Esophagus muscularis mucosa (tissue), 4 donors: ENCODE results near the gene BBS1. TPM values are rescaled to one million over a fixed set of nuclear protein-coding genes. Genes with fewer than 3 reads are reported as not detected.

Experiments
- DNase-seq: peaks from one replicate; pipeline ENCODE4 v3.0.0-alpha.2; 2017; ENCODE audit errors: extremely low spot score
- H3K27ac ChIP-seq, 4 donors: fragments of 200-600 bp; sonication (generic); replicated peaks in 1 of 4; 1 replicate in 3 of 4; 2 replicates in 1 of 4; pipeline ENCODE4 v1.5.1; 2016 to 2019; ENCODE audit warnings: mild to moderate bottlenecking in 1 of 4
- H3K27me3 ChIP-seq, 4 donors: fragments of 200-600 bp; sonication (generic); one replicate each; pipeline versions ENCODE4 v1.5.1 to v1.6.0; 2016 to 2019
- H3K36me3 ChIP-seq, 4 donors: fragments of 200-600 bp; sonication (generic); one replicate each; pipeline ENCODE4 v1.5.1; 2016 to 2019
- H3K4me1 ChIP-seq, 4 donors: fragments of 200-600 bp; sonication (generic); one replicate each; pipeline ENCODE4 v1.5.1; 2016 to 2019
- H3K4me3 ChIP-seq, 4 donors: fragments of 200-600 bp; sonication (generic); 1 replicate in 2 of 4; 2 replicates in 2 of 4; pipeline ENCODE4 v1.5.1; 2016 to 2019; ENCODE audit warnings: mild to moderate bottlenecking in 4 of 4, moderate library complexity in 1 of 4
- H3K9me3 ChIP-seq, 4 donors: fragments of 200-600 bp; sonication (generic); 1 replicate in 3 of 4; 2 replicates in 1 of 4; pipeline ENCODE4 v1.5.1; 2016 to 2019
- EP300 ChIP-seq: sonication (generic); formaldehyde crosslinking; IDR thresholded peaks from one replicate; pipeline ENCODE4 v1.6.1; 2017; ENCODE audit warnings: antibody characterized with exemption
- POLR2A ChIP-seq: fragments of 450-650 bp; IDR thresholded peaks from one replicate; pipeline ENCODE4 v1.6.1; 2017; ENCODE audit warnings: antibody characterized with exemption, moderate library complexity, mild to moderate bottlenecking, low read depth
- POLR2AphosphoS5 ChIP-seq, 2 donors: sonication (generic); formaldehyde crosslinking; IDR thresholded peaks; one replicate each; pipeline ENCODE4 v1.6.1; 2017; ENCODE audit warnings: antibody characterized with exemption in 2 of 2
- WGBS: methylation state at CpG from one replicate; pipeline ENCODE4 v1.1.5; 2018; 5-methylcytosine and 5-hydroxymethylcytosine counted together
- intact Hi-C: fragments of 100-400 bp; cut with DNase I; formaldehyde crosslinking; loops from one replicate; pipeline ENCODE4 v1.15.1; 2023
- total RNA-seq, 4 donors: library from RNA; depleted of rRNA; stranded (reverse); fragments of >200 nt; gene quantifications; one replicate each; pipeline versions ENCODE4 v1.1.0 to v1.2.1, GENCODE V29; 2016
- TF ChIP-seq, protein P1 (sequence below), 3 experiments: fragments of 200-600 bp in 2 of 3; fragments of 450-650 bp in 1 of 3; sonication (generic) in 2 of 3; IDR thresholded peaks; one replicate each; pipeline ENCODE4 v1.5.1; 2017 to 2019; ENCODE audit warnings: antibody characterized with exemption in 3 of 3, mild to moderate bottlenecking in 2 of 3, moderate library complexity in 1 of 3

Gene BBS1
- total RNA-seq, 4 donors from 2014 or later: 68.1 to 78.5 (median 73.1) TPM

DNA sequence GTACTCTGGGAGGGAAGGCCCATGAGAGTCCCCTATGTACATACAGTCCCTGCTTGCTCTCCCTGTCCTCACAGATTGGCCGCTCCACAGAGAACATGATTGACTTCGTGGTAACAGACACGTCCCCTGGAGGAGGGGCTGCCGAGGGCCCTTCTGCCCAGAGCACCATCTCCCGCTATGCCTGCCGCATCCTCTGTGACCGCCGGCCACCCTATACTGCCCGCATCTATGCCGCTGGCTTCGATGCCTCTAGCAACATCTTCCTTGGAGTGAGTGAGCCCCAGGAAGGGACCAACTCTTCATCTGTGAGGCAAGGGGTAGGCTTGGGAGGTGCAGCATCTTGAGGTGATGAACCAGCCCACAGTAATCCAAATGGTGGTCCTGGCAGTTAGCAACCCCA lies 37.3 kb upstream of the BBS1 start:
- WGBS: 80% methylated on average over 4 of the region's 11 CpGs
- no peaks in the 10 kb centered on the region for H3K27me3 ChIP-seq
- TF ChIP-seq POLR2AphosphoS5 (IDR thresholded peaks at IDR 0.05): no peak
- TF ChIP-seq, protein P1, sequence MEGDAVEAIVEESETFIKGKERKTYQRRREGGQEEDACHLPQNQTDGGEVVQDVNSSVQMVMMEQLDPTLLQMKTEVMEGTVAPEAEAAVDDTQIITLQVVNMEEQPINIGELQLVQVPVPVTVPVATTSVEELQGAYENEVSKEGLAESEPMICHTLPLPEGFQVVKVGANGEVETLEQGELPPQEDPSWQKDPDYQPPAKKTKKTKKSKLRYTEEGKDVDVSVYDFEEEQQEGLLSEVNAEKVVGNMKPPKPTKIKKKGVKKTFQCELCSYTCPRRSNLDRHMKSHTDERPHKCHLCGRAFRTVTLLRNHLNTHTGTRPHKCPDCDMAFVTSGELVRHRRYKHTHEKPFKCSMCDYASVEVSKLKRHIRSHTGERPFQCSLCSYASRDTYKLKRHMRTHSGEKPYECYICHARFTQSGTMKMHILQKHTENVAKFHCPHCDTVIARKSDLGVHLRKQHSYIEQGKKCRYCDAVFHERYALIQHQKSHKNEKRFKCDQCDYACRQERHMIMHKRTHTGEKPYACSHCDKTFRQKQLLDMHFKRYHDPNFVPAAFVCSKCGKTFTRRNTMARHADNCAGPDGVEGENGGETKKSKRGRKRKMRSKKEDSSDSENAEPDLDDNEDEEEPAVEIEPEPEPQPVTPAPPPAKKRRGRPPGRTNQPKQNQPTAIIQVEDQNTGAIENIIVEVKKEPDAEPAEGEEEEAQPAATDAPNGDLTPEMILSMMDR (IDR thresholded peaks at IDR 0.05): no peak
- TF ChIP-seq POLR2A: no peak
- no peak for TF ChIP-seq EP300
- no peak overlapping the region for H3K4me3 ChIP-seq
- H3K36me3 ChIP-seq: peaks cover 24 to 75% (median 55%) of the 10 kb centered on the region in 4 donors
- peaks cover 0 to 8% (median 4%) of the 10 kb centered on the region in 4 donors for H3K4me1 ChIP-seq
- intact Hi-C loops: no loop called here
- H3K9me3 ChIP-seq: no peaks in the 10 kb centered on the region
- H3K27ac ChIP-seq: no peak overlapping the region
- DNase-seq: no peak

DNA sequence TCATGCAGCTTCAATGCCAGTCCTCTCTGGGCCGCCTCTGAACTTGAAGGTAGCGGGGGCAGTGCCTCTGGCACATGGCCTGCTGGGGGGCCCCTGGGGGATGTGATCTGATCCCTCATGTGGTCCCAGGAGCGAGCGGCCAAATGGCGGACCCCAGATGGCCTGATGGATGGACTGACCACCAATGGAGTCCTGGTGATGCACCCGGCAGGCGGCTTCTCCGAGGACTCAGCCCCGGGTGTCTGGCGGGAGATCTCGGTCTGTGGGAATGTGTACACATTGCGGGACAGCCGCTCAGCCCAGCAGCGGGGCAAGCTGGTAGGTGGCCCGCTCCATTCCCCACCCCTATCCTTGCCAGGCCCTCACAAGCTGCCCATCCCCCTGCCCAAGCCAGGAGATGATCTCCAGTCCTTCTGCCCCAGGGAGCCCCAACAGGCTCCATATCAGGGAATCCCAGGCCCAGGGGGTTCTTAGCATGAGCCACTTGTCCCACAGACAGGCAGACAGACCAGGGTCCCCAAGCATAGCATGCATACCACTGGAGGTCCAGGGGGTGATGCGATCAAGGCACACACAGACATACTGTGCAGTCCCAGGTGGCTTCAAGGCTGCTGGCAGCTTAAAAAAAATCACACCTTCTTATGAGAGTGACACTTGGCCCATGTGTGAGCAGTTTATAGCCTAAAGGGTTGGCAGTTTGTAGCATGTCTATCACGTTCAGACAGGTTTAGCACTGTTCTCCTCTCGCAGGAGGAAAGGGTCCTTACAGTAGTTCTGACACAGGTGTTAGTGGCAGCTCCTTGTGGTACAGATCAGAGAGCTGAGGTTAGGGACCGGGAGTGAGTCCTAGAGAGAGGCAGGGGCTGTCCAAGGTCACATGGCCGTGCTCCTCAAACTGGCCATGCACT lies 36.6 kb upstream of the BBS1 start:
- no peak overlapping the region for H3K27ac ChIP-seq
- H3K27me3 ChIP-seq: no peaks in the 10 kb centered on the region
- TF ChIP-seq POLR2AphosphoS5 (IDR thresholded peaks at IDR 0.05): no peak
- no peak for TF ChIP-seq EP300
- TF ChIP-seq, protein P1 (IDR thresholded peaks at IDR 0.05): no peak
- no peak for TF ChIP-seq POLR2A
- no peak overlapping the region for H3K4me3 ChIP-seq
- no peak for DNase-seq
- peaks cover 0 to 7% (median 5%) of the 10 kb centered on the region in 4 donors for H3K4me1 ChIP-seq
- peaks cover 24 to 71% (median 55%) of the 10 kb centered on the region in 4 donors for H3K36me3 ChIP-seq
- intact Hi-C loops: no loop called here
- no peaks in the 10 kb centered on the region for H3K9me3 ChIP-seq
- WGBS: 92% methylated on average over 10 of the region's 20 CpGs

DNA sequence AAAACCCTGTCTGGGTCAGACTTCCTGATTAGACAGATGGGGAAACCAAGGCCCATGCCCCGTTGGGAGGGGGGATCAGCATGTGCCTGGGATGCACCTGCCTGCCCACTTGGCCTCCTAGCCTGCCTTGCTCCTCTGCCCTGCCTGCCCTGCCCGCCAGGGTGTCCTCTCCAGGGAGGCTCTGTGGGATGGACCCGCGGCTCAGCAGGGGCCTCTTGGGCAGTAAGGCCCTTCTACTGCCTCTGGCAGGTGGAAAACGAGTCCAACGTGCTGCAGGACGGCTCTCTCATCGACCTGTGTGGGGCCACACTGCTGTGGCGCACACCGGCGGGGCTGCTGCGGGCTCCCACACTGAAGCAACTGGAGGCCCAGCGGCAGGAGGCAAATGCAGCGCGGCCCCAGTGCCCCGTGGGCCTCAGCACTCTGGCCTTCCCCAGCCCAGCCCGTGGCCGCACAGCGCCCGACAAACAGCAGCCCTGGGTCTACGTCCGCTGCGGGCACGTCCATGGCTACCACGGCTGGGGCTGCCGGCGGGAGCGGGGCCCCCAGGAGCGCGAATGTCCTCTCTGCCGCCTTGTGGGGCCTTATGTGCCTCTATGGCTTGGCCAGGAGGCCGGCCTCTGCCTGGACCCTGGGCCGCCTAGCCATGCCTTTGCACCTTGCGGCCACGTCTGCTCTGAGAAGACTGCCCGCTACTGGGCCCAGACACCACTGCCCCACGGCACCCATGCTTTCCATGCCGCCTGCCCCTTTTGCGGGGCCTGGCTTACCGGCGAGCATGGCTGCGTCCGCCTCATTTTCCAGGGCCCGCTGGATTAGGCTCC lies 34.9 kb upstream of the BBS1 start:
- H3K27me3 ChIP-seq: no peaks in the 10 kb centered on the region
- intact Hi-C loops: no loop called here
- H3K27ac ChIP-seq: no peak overlapping the region
- peaks cover 4 to 17% (median 14%) of the 10 kb centered on the region in 4 donors for H3K4me1 ChIP-seq
- 95% methylated on average over 20 of the region's 44 CpGs for WGBS
- H3K4me3 ChIP-seq: no peak overlapping the region
- TF ChIP-seq EP300: no peak
- TF ChIP-seq, protein P1 (IDR thresholded peaks at IDR 0.05): no peak
- DNase-seq: no peak
- no peaks in the 10 kb centered on the region for H3K9me3 ChIP-seq
- H3K36me3 ChIP-seq: peaks cover 24 to 58% (median 55%) of the 10 kb centered on the region in 4 donors

DNA sequence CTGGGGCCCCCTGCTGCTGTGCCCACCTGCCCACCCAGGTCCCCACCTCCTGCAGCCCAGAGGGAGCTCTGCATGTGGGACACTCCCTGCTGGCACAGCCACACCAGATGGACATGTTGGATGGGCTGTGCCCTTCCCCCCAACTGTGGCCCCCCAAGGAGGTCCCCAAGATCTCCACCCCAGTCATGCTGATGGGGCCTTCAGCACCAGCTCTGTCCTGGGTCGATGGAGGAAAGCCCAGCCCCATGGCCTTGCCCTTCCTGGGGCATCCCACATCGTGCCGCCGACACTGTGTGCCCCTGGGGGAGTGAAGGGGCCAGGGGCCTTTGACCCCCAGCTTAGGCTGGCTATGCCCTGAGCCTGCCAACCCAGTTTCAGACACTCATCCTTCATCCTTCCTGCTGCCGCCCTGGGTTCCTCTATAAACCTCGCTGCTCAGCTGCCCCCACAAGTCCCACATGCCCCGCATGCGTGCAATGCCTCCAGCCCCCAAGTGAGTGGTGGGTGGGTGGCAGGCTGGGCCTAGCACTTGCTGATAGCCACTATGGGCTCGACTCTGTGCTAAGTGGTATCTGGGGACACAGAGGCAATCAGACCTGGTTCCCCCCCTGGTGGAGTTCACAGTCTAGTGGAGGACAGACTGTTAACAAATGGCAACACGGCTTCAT lies 34.1 kb upstream of the BBS1 start:
- Histone ChIP-seq H3K27me3 (no peaks in the 10 kb centered on the region), H3K4me1 (peaks cover 8 to 25% (median 21%) of the 10 kb centered on the region in 4 donors), H3K36me3 (peaks cover 24 to 54% (median 49%) of the 10 kb centered on the region in 4 donors), H3K9me3 (no peaks in the 10 kb centered on the region), H3K4me3 (no peak overlapping the region), H3K27ac (no peak overlapping the region)
- 82% methylated on average over 10 of the region's 10 CpGs for WGBS
- TF ChIP-seq, protein P1 (IDR thresholded peaks at IDR 0.05): no peak
- TF ChIP-seq EP300 (no peak), POLR2A (no peak), POLR2AphosphoS5 (IDR thresholded peaks at IDR 0.05) (no peak)
- intact Hi-C loops: no loop called here
- no peak for DNase-seq
